Activated CD4-positive, alpha-beta T cell treated with anti-CD3 and anti-CD28 coated beads, Interleukin-2, amount 50 U/mL, for 16 hours (primary cell): ENCODE measurements around the gene CARS2.
"Not testable (repeated sequence)": the region's sequence is repeated elsewhere in the genome, so short reads cannot be mapped to it uniquely, and the experiment has no call there.

Experiments used
- DNase-seq: peaks from one replicate; pipeline ENCODE4 v3.0.0-alpha.2; 2020

Gene CARS2

GRCh38 chr13:110635405-110636002, 70.4 kb downstream of the CARS2 start:
- DNase-seq = no peak

- DNase-seq = no peak
Measured at GRCh38 chr13:110634558-110634957, 71.4 kb downstream of the CARS2 start.

GRCh38 chr13:110633776-110634175, 72.1 kb downstream of the CARS2 start:
- no peak for DNase-seq

GRCh38 chr13:110632255-110632654, 73.7 kb downstream of the CARS2 start:
- not testable (repeated sequence) for DNase-seq

- DNase-seq = no peak
Measured at GRCh38 chr13:110630566-110631119, 75.3 kb downstream of the CARS2 start.

- DNase-seq = peak; percentile 18
Measured at GRCh38 chr13:110629735-110630134, 76.2 kb downstream of the CARS2 start.

GRCh38 chr13:110628952-110629701, 76.8 kb downstream of the CARS2 start:
- no peak for DNase-seq

GRCh38 chr13:110628477-110628793, 77.5 kb downstream of the CARS2 start:
- no peak for DNase-seq

GRCh38 chr13:110627761-110628476, 78.0 kb downstream of the CARS2 start:
- no peak for DNase-seq

- DNase-seq = no peak
Measured at GRCh38 chr13:110627351-110627750, 78.6 kb downstream of the CARS2 start.

GRCh38 chr13:110626521-110626920, 79.4 kb downstream of the CARS2 start:
- DNase-seq = no peak

GRCh38 chr13:110625771-110626321, 80.1 kb downstream of the CARS2 start:
- DNase-seq = no peak

- DNase-seq = no peak
Measured at GRCh38 chr13:110624766-110625756, 80.9 kb downstream of the CARS2 start.

- DNase-seq = no peak
Measured at GRCh38 chr13:110620596-110620995, 85.3 kb downstream of the CARS2 start.

GRCh38 chr13:110618780-110619179, 87.1 kb downstream of the CARS2 start:
- no peak for DNase-seq

- no peak for DNase-seq
Measured at GRCh38 chr13:110618167-110618566, 87.7 kb downstream of the CARS2 start.

- no peak for DNase-seq
Measured at GRCh38 chr13:110617321-110618072, 88.4 kb downstream of the CARS2 start.

GRCh38 chr13:110616103-110617101, 89.5 kb downstream of the CARS2 start:
- peak; percentile 38 for DNase-seq

- DNase-seq = peak; percentile 93
Measured at GRCh38 chr13:110615322-110616102, 90.4 kb downstream of the CARS2 start, which contains the start of gene NAXD. NAXD (plus strand) TSS chr13:110615545; CDS start chr13:110615602, 57 bp downstream.
